ENCODE results near the gene AKT3.
A peak's percentile ranks its signal among the peaks of the same experiment; 100 is the strongest.

Gene AKT3

DNA sequence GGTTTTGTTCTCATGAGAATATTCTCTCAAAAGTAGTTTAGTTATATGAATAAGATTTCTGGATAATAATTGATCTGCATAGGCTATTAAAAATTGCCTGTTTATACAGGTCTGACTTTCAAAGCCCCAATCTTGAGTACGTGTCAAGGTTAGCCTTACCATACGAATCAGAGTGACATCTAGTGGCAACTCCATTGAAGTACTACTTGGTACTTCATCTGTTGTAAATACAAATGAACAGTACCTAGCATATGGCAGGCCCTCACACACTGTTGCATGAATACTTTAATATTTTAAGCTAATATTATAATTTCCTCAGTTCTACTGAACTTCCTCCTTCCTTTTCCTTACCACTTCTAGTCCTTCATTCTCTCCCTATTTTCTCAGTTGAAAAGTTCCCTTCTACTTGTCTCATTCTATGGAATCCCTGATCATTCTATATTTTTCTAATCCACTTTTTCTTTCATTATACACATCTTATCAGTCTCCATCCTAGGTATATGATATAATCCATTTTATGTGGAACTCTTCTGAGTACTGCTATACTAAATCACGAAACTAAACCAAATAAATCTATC is 101.2 kb downstream of the AKT3 start:
- TF ChIP-seq, protein P1, sequence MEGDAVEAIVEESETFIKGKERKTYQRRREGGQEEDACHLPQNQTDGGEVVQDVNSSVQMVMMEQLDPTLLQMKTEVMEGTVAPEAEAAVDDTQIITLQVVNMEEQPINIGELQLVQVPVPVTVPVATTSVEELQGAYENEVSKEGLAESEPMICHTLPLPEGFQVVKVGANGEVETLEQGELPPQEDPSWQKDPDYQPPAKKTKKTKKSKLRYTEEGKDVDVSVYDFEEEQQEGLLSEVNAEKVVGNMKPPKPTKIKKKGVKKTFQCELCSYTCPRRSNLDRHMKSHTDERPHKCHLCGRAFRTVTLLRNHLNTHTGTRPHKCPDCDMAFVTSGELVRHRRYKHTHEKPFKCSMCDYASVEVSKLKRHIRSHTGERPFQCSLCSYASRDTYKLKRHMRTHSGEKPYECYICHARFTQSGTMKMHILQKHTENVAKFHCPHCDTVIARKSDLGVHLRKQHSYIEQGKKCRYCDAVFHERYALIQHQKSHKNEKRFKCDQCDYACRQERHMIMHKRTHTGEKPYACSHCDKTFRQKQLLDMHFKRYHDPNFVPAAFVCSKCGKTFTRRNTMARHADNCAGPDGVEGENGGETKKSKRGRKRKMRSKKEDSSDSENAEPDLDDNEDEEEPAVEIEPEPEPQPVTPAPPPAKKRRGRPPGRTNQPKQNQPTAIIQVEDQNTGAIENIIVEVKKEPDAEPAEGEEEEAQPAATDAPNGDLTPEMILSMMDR (IDR thresholded peaks at IDR 0.05; ENCODE audit: control insufficient read depth, insufficient read depth, low read depth, low read length, missing control alignments): peak; percentile 69
- peak; percentile 51 for DNase-seq (ENCODE audit: low read depth)
- H3K4me3 ChIP-seq (ENCODE audit: control insufficient read depth, low read depth, low read length): no peak overlapping the region

GRCh38 chr1:243748227-243748626 is 101.8 kb downstream of the AKT3 start:
- TF ChIP-seq, protein P1 (IDR thresholded peaks at IDR 0.05; ENCODE audit: control insufficient read depth, insufficient read depth, low read depth, low read length, missing control alignments): no peak
- no peak for DNase-seq (ENCODE audit: low read depth)
- H3K4me3 ChIP-seq (ENCODE audit: control insufficient read depth, low read depth, low read length): no peak overlapping the region

DNA sequence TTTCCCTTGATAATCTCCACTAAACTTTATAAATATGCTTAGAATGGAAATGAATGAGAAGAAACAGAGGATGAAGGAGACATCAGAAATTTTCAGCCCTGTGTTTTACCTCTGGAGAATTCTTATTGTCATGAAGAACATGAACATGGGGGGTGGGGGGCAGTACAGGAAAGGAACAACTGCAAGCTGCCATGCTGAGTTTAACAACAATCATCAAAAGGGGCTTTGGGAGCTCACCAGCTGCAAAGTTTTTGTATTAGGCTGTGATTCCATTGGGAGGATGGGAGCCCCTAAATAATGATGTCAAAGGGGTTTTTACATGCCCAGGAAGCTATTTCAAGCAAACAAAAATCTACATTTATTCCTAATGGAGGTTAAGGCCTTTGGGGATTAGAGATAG is 103.3 kb downstream of the AKT3 start:
- no peak for DNase-seq (ENCODE audit: low read depth)
- TF ChIP-seq, protein P1 (IDR thresholded peaks at IDR 0.05; ENCODE audit: control insufficient read depth, insufficient read depth, low read depth, low read length, missing control alignments): no peak
- H3K4me3 ChIP-seq (ENCODE audit: control insufficient read depth, low read depth, low read length): no peak overlapping the region

DNA sequence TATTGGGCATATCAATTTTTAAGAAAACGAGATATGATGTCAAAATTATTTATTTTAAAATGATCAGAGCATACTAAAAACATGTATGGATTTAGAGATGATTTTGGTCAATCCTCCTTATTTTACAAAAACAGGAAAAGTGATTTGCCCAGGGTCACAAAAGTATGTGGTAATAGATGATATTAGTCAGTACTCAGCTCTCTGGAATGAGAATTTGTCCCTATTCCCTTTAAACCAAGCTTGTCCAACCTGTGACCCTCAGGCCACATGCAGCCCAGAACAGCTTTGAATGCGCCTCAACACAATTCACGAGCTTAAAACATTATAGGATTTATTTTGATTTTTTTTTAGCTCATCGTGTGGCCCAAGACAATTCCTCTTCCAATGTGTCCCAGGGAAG is 104.7 kb downstream of the AKT3 start:
- DNase-seq (ENCODE audit: low read depth): no peak
- no peak overlapping the region for H3K4me3 ChIP-seq (ENCODE audit: control insufficient read depth, low read depth, low read length)
- TF ChIP-seq, protein P1 (IDR thresholded peaks at IDR 0.05; ENCODE audit: control insufficient read depth, insufficient read depth, low read depth, low read length, missing control alignments): no peak

DNA sequence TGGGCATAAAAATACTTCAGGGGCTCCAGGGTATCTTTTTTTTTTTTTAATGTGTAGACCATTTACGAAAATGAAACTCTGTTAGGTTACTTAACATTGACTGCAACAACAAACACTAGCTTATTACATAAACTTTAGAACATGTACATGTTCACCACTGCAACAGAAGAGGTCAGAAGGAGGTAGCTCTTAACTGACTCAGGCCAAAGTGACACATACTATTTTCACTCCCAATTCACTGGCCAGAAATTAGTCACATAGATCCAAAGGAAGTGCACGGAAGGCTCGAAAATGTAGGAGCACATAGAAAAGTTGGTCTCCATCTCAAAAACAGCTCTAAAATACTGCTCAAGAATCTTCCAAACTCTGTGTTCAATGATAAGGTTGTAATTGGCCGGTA is 107.2 kb downstream of the AKT3 start:
- TF ChIP-seq, protein P1 (IDR thresholded peaks at IDR 0.05; ENCODE audit: control insufficient read depth, insufficient read depth, low read depth, low read length, missing control alignments): no peak

DNA sequence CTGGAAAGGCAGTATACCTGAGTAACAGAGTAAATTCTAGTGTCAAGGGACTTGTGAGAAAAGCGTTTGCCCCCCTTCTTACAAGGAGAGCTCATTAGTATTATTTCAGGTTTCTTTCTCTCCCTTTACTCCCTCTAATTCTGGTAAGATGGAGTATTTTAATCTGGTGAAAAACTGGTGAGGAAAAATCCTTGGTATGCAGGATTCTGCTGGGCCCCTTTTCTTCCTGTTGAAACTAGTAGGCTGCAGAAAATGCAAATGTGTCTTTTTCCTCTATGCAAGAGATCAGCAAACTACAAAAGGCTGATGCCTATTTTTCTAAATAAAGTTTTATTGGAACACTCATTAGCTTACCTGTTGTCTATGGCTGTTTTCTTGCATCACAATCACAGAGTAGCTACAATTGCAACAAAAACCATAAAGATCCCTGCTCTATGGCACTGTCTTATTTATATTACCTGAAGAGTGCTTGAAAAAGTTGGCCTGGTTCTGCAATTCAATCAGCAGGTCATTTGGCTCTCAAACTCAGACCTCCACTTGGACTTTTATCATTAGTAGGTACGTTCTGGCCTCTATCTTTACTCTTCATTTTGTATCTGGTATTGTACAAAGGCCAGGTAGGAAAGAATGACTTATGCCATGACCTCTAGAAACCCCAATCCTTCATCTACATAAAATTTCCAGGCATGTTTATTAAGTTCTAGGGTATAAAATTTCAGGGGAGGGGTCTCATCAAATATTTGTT is 109.6 kb downstream of the AKT3 start:
- no peak for DNase-seq (ENCODE audit: low read depth)

More for the DNA sequence above, 107.2 kb downstream of the AKT3 start:
- peak; percentile 52 for DNase-seq (ENCODE audit: low read depth)
- H3K4me3 ChIP-seq (ENCODE audit: control insufficient read depth, low read depth, low read length): no peak overlapping the region; the same call in 1 of the 2 replicates

More for the DNA sequence above, 109.6 kb downstream of the AKT3 start:
- TF ChIP-seq, protein P1 (IDR thresholded peaks at IDR 0.05; ENCODE audit: control insufficient read depth, insufficient read depth, low read depth, low read length, missing control alignments): no peak
- H3K4me3 ChIP-seq (ENCODE audit: control insufficient read depth, low read depth, low read length): no peak overlapping the region

All from AG09309 (cell line).